GM11168 (cell line): ENCODE results near the gene CPNE5.

Experiments
- in situ Hi-C: fragments of 300-500 bp; cut with MboI; formaldehyde crosslinking; loops from one replicate; pipeline ENCODE4 v1.12.0; 2022; ENCODE audit warnings: low sequenced_read_pairs; ENCODE audit not compliant: unreplicated experiment

Gene CPNE5

GRCh38 chr6:36838896-36839748, at the start of gene CPNE5:
TSS of gene CPNE5 (minus strand) at chr6:36839444. CDS start at chr6:36839377, 67 bp downstream.
- in situ Hi-C loops, result no loop called here

GRCh38 chr6:36888115-36888643, 48.9 kb upstream of the CPNE5 start:
- in situ Hi-C loops, result loop anchor here (10.0 to 25.0 kb wide), 2 partner anchors 127 to 324 kb away; no protein-coding TSS in a partner anchor

- in situ Hi-C loops, result loop anchor here (10.0 to 25.0 kb wide), 2 partner anchors 128 to 325 kb away; no protein-coding TSS in a partner anchor
Observed at GRCh38 chr6:36886950-36887618, 47.8 kb upstream of the CPNE5 start.

- in situ Hi-C loops, result loop anchor here (10.0 to 25.0 kb wide), 2 partner anchors 129 to 327 kb away; no protein-coding TSS in a partner anchor
Observed at GRCh38 chr6:36885461-36886401, 46.5 kb upstream of the CPNE5 start, which contains the start of gene C6orf89. TSS of gene C6orf89 (plus strand) at chr6:36885952. CDS start at chr6:36899445, 13,493 bp downstream.

GRCh38 chr6:36884610-36885009, 45.4 kb upstream of the CPNE5 start:
- in situ Hi-C loops, result loop anchor here (10.0 to 25.0 kb wide), 2 partner anchors 130 to 328 kb away; no protein-coding TSS in a partner anchor

- in situ Hi-C loops, result loop anchor here (25.0 kb wide), 1 partner anchor 337 kb away; no protein-coding TSS in a partner anchor
Observed at GRCh38 chr6:36875250-36875633, 36.0 kb upstream of the CPNE5 start.

GRCh38 chr6:36874443-36875249, 35.4 kb upstream of the CPNE5 start, which contains the start of gene PPIL1:
TSS of gene PPIL1 (minus strand) at chr6:36874803. CDS start at chr6:36874772, 31 bp downstream.
- in situ Hi-C loops, result loop anchor here (25.0 kb wide), 1 partner anchor 338 kb away; no protein-coding TSS in a partner anchor

GRCh38 chr6:36873612-36874442, 34.6 kb upstream of the CPNE5 start:
- in situ Hi-C loops, result no loop called here

- in situ Hi-C loops, result no loop called here
Observed at GRCh38 chr6:36873115-36873514, 33.9 kb upstream of the CPNE5 start.

- in situ Hi-C loops, result no loop called here
Observed at GRCh38 chr6:36871686-36872085, 32.4 kb upstream of the CPNE5 start.

GRCh38 chr6:36867471-36868224, 28.4 kb upstream of the CPNE5 start:
- in situ Hi-C loops, result no loop called here

- in situ Hi-C loops, result no loop called here
Observed at GRCh38 chr6:36865835-36866234, 26.6 kb upstream of the CPNE5 start.

- in situ Hi-C loops, result no loop called here
Observed at GRCh38 chr6:36863670-36864540, 24.7 kb upstream of the CPNE5 start.

- in situ Hi-C loops, result no loop called here
Observed at GRCh38 chr6:36862848-36863382, 23.7 kb upstream of the CPNE5 start.

GRCh38 chr6:36862164-36862847, 23.1 kb upstream of the CPNE5 start:
- in situ Hi-C loops, result no loop called here
